Measurements from ENCODE around the gene ARMH3. TPM values are rescaled to one million over a fixed set of nuclear protein-coding genes. Genes with fewer than 3 reads are reported as not detected.
"Not testable (repeated sequence)": the region's sequence is repeated elsewhere in the genome, so short reads cannot be mapped to it uniquely, and the experiment has no call there.

ARMH3 gene
- total RNA-seq, 4 donors from 2014 or later, result 9.7 to 14.9 (median 13.4) TPM

DNA sequence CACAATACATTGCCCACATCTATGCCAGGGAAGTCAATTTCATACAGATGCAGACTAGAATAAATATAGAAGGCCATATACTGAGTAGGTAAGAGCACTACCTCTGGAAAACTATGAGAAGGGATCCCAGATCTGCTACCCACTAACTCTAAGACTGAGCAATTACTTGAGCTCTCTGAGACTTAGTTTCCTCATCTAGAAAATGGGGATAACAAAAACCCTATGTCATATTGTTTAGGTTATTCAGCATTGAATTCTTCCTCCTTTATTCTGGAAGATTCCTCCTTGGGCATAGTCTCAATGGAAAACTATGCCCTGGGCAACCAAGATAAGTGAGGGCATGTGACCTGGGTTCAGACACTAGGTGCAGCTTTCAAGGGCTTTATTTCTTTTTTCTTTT lies 4.0 kb upstream of the ARMH3 start:
- in situ Hi-C loops (cut with MboI; ENCODE audit: low sequenced_read_pairs in 4 of 4) (no loop called here), intact Hi-C loops (cut with DNase I; ENCODE audit: low total_unique reads) (no loop called here)
- Histone ChIP-seq H3K4me1 (peaks cover 4 to 5% of the 10 kb centered on the region in 2 donors), H3K27ac (no peak overlapping the region), H3K9me3 (no peaks in the 10 kb centered on the region), H3K36me3 (no peaks in the 10 kb centered on the region), H3K4me3 (no peak overlapping the region), H3K27me3 (no peaks in the 10 kb centered on the region)
- ATAC-seq, result no peak
- TF ChIP-seq, protein P1, sequence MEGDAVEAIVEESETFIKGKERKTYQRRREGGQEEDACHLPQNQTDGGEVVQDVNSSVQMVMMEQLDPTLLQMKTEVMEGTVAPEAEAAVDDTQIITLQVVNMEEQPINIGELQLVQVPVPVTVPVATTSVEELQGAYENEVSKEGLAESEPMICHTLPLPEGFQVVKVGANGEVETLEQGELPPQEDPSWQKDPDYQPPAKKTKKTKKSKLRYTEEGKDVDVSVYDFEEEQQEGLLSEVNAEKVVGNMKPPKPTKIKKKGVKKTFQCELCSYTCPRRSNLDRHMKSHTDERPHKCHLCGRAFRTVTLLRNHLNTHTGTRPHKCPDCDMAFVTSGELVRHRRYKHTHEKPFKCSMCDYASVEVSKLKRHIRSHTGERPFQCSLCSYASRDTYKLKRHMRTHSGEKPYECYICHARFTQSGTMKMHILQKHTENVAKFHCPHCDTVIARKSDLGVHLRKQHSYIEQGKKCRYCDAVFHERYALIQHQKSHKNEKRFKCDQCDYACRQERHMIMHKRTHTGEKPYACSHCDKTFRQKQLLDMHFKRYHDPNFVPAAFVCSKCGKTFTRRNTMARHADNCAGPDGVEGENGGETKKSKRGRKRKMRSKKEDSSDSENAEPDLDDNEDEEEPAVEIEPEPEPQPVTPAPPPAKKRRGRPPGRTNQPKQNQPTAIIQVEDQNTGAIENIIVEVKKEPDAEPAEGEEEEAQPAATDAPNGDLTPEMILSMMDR (IDR thresholded peaks at IDR 0.05 in 4 of 5, conservative IDR thresholded peaks at IDR 0.05 in 1 of 5), result no peak
- TF ChIP-seq POLR2A (IDR thresholded peaks at IDR 0.05), result no peak
- DNase-seq, result no peak

DNA sequence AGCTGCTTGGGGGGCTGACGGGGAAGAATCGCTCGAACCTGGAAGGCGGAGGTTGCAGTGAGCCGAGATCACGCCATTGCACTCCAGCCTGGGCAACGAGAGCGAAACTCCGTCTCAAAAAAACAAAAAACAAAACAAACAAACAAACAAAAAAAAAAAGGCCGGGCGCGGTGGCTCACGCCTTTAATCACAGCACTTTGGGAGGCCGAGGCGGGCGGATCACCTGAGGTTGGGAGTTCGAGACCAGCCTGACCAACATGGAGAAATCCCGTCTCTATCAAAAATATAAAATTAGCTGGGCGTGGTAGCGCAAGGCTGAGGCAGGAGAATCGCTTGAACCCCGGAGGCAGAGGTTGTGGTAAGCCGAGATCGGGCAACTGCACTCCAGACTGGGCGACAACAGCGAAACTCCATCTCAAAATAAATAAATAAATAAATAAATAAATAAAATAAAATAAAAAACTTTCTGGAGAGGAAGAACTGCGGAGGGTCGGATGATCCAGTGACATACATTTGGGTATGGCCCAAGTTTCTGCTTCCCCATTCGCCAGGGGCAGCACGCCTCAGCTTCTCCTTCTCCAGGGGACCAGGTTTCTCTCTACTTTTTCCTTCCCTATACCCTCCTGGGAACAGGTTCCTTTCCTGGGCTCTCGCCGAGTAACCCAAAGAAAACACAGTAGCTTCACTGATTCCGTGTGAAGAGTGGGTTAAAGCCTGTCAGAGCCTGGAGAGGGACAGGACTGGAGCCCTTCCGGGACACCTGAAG lies 909 bp downstream of the ARMH3 start:
- intact Hi-C loops (cut with DNase I; ENCODE audit: low total_unique reads); in situ Hi-C loops (cut with MboI; ENCODE audit: low sequenced_read_pairs in 4 of 4); H3K36me3 ChIP-seq; DNase-seq; H3K27me3 ChIP-seq; H3K9me3 ChIP-seq: not testable (repeated sequence)
- Histone ChIP-seq H3K4me1 (peaks cover 37 to 38% of the 10 kb centered on the region in 2 donors), H3K27ac (peak overlapping the region; percentile 84 to 98 (median 93)), H3K4me3 (peak overlapping the region; percentile 87 to 94 (median 92))
- ATAC-seq, result peak; percentile 16 to 19

DNA sequence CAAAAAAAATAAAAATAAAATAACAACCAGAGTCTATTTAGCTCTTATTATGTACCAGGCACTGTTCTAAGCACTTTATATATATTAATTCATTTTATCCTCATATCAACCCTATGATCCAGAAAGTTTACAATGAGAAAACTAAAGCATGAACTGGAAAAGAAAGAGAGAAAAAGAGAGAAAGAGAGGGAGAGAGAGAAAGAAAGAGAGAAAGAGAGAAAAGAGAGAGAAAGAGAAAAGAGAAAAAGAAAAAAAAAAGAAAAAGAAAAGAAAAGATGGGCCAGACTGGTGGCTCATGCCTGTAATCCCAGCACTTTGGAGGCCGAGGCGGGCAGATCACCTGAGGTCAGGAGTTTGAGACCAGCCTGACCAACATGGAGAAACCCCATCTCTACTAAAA lies 9.9 kb downstream of the ARMH3 start:
- ATAC-seq (no peak), DNase-seq (no peak)
- H3K4me1 ChIP-seq, result peaks cover 31 to 40% of the 10 kb centered on the region in 2 donors
- H3K4me3 ChIP-seq, result no peak overlapping the region
- intact Hi-C loops (cut with DNase I; ENCODE audit: low total_unique reads) (no loop called here), in situ Hi-C loops (cut with MboI; ENCODE audit: low sequenced_read_pairs in 4 of 4) (no loop called here)
- no peak for TF ChIP-seq POLR2A (IDR thresholded peaks at IDR 0.05)
- TF ChIP-seq, protein P1 (IDR thresholded peaks at IDR 0.05 in 4 of 5, conservative IDR thresholded peaks at IDR 0.05 in 1 of 5), result no peak
- H3K9me3 ChIP-seq, result no peaks in the 10 kb centered on the region
- H3K27ac ChIP-seq, result no peak overlapping the region
- H3K27me3 ChIP-seq, result no peaks in the 10 kb centered on the region
- no peaks in the 10 kb centered on the region for H3K36me3 ChIP-seq

DNA sequence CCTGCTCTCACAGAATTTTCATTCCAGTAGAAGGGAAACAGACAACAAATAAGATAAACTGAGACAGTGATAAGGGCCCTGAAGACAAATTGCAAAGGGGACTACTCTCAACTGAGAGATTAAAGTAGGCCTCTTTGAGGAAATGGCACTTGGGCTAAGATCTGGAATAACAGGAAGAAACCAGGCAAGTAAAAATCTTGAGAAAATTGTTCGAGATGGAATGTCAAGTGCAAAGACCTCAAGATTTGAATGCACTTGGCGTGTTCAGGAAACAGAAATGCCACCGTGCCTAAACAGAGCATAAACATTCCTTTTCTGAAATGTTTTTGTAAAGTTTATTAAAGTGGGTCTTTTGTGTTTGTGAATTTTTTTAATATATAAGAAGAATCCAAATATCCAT lies 10.7 kb downstream of the ARMH3 start:
- TF ChIP-seq, protein P1 (IDR thresholded peaks at IDR 0.05 in 4 of 5, conservative IDR thresholded peaks at IDR 0.05 in 1 of 5), result no peak
- TF ChIP-seq POLR2A (IDR thresholded peaks at IDR 0.05), result no peak

DNA sequence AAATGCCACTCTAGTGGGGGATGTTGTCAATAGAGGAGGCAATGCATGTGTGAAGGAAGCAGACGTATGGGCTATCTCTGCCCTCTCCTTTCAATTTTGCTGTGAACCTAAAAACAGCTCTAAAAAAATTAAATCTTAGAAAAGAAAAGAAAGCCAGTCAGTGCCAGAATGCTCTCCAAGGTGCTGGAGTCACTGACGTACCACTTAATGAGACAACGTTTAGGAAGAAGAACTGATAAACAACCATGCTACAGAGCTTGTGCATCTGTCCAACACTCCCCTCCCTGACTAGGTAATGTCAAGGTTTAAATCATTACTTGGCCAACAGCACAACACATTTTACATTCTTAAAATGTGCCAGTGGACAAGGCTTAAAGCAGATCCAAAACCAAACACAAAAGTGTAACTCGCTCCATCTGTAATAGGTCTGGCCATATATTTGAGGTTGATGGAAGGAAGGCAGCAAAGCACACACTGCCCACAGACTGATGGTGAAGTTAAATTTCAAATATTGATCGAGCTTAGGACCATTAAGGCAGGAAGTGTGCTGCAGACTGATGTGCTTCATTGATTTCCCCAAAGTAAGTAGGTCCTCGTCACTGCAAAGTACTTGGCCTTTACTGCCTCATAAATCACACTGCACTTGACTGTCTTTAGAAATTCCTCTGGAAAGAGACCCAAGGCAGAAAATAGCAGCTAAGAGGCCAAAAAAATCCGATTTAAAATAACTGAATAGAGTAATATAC lies 15.5 kb downstream of the ARMH3 start:
- no peak for ATAC-seq
- H3K4me1 ChIP-seq, result peaks cover 45 to 57% of the 10 kb centered on the region in 2 donors

More for the DNA sequence above, 10.7 kb downstream of the ARMH3 start:
- peaks cover 38 to 45% of the 10 kb centered on the region in 2 donors for H3K4me1 ChIP-seq
- no peaks in the 10 kb centered on the region for H3K9me3 ChIP-seq
- in situ Hi-C loops (cut with MboI; ENCODE audit: low sequenced_read_pairs in 4 of 4) (no loop called here), intact Hi-C loops (cut with DNase I; ENCODE audit: low total_unique reads) (no loop called here)
- DNase-seq (no peak), ATAC-seq (no peak)
- no peaks in the 10 kb centered on the region for H3K27me3 ChIP-seq
- H3K4me3 ChIP-seq, result no peak overlapping the region
- H3K27ac ChIP-seq, result no peak overlapping the region
- H3K36me3 ChIP-seq, result no peaks in the 10 kb centered on the region

More for the DNA sequence above, 15.5 kb downstream of the ARMH3 start:
- intact Hi-C loops (cut with DNase I; ENCODE audit: low total_unique reads), result no loop called here
- no peaks in the 10 kb centered on the region for H3K9me3 ChIP-seq
- TF ChIP-seq, protein P1 (IDR thresholded peaks at IDR 0.05 in 4 of 5, conservative IDR thresholded peaks at IDR 0.05 in 1 of 5), result no peak
- TF ChIP-seq POLR2A (IDR thresholded peaks at IDR 0.05), result no peak
- in situ Hi-C loops (cut with MboI; ENCODE audit: low sequenced_read_pairs in 4 of 4), result no loop called here
- no peaks in the 10 kb centered on the region for H3K36me3 ChIP-seq
- no peak for DNase-seq
- H3K27me3 ChIP-seq, result no peaks in the 10 kb centered on the region
- H3K4me3 ChIP-seq, result no peak overlapping the region
- H3K27ac ChIP-seq, result no peak overlapping the region

All from gastrocnemius medialis (tissue), 4 donors.